HG03064 (cell line): ENCODE measurements around the gene LIPM.
"Not testable (repeated sequence)": the region's sequence is repeated elsewhere in the genome, so short reads cannot be mapped to it uniquely, and the experiment has no call there.

ENCODE experiments used
- ATAC-seq: cut with Tn5 transposase; IDR thresholded peaks from one replicate; pipeline ENCODE4 v1.9.1; 2021; ENCODE audit warnings: low read depth; ENCODE audit not compliant: unreplicated experiment

The LIPM gene

GRCh38 chr10:88837632-88838031 lies 35.1 kb downstream of the LIPM start:
- not testable (repeated sequence) for ATAC-seq

DNA sequence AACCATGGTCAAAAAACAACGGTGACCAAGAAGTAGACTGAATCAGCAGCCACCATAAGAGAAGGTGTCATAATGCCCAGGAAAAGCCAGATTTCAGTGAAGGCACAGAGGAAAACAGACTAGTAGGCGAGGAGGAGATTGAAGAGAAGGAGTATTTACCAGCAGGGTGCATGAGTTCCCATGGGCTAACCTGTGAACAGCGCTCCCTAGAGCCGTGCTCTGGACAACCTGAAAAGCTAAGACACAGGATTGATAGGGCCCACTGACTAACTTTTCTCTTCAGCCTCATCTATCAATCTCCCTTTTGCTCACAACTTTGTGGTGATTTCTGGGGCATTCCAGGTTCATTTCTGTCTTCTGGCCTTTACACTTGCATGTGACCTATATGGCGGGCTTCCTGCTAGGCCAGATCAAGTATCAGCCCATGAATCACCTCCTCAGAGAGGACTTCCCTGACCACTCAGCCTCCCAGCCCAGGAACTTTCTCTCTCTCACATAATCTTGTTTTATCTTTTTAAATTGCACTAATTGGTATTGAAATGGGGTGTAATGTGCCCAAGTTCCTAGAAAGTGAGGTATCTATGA lies 36.3 kb downstream of the LIPM start:
- no peak for ATAC-seq

DNA sequence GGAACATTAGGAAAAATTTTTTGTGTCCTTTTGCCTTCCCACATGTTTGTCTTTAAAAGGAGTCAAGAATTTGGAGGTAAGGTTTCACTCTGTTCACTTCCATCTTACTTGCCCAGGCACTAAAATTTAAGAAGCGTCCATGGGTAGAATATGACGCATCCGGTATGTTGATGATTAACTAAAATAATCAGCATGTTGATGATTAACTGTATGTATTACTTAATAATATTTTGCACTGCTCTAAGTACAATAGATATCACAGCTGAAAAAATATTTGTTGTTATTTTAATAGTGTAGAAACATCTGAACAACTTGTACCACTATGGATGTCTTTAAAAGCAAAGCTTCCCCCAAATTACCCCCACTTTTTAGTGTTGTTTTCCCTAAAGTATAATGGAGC lies 37.6 kb downstream of the LIPM start:
- ATAC-seq = no peak

- ATAC-seq = no peak
Observed at GRCh38 chr10:88840881-88841280, 38.4 kb downstream of the LIPM start.

DNA sequence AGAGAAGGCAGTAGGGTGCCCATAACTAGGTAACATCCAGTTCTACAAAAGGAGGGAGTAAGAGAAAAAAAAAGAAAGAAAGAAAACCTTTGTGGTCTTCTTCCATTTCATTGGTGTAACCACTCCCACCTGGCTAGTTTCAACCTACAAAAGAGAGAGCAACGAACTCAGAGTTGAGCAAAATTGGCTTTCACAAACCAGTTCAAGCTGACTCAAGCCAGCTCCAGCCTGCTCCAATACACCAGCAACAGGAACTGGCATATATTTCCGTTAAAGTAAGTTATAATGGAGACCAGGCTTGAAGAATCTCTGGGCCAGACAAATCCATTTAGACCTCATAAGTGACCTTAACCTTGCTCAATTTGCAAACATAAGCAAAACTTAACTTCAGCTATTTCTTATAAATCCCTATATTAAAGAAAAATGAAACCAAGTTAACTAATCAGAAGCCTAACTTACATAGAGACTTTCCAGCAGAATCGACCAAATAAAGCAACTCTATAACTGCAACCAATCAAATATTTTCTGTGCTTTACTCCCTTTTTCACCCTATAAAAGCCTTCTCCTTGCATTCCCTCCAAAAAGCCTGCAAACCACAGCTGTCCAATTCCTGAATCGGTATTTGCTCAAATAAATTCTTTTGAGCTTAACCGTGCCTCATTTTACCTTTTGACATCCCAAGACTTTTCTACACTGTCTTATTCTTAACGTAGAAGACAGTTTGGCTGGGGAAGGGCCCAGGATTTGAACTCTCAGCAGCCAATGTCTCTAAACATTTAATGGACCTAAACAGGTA lies 39.0 kb downstream of the LIPM start:
- no peak for ATAC-seq

DNA sequence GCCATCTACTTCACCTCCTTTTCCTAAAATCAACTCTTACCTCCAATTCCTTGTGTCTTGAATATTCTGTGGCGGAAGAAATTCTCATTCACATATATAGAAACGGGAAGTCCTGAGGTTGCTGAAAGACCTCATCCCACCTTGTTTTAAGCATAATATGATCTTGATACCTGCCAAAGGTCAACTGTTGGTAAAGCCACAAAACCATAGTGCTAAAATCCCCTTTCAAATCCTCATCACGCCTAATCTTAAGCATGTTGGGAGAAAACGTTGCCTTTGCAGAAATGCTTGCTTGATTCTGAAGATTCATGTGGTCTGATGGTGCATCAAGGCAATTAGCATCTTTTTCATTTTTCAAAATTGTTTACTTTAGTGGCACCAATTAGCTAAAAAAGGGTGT lies 40.6 kb downstream of the LIPM start:
- ATAC-seq = no peak

DNA sequence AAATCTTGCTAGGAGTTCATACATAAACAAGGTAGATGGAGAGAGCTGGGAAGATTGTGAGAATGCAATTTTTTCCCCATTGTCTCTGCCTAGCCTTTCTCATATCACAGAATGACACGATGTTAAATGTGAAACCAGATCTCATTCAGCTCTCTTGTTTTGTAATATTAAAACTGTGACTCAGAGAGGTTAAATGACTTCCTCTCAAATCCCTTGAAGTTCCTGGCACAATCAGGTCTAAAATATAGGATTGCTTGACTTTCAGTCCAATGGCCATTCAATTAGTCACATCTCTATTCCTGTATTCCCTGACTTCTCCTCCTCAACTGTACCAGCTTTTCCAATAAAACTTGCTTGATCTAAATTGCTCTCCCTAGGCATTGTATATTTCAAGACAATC lies 46.0 kb downstream of the LIPM start:
- ATAC-seq = no peak

DNA sequence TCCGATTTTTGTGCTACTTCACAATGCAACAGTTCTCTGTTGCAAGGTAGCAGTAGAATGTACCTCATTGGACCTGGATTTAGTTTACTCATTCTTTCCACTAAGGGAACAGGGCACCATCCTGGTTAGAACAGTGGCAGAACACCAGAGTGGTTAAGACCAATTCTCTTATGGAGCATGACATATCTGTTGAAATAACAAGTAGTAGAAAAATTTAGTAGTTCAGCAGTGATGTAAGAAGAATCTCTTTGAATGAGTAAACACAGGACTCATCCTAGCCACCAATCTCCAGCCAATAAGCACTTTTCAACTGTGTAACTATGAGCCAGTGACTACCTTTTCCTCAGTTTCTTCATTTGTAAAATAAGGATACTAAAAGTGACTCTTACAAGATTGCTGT lies 46.7 kb downstream of the LIPM start:
- ATAC-seq = no peak

DNA sequence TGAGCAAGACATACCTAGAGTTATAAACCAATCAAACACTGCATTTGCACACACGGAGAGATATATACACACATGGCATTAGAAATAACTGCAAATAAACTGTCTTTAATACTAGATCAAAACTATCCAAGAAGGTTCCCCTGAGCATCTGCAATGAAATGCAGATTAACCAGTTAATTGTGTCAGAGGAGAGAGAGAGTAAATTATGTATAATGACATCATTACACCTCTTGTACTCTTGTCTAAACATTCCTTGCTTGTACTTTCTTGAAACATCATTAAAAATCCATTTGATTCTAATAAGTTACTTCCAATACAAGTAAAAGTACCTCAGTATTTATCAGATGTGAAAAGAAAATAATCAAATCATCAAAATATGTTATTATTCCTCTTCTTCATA lies 48.2 kb downstream of the LIPM start:
- ATAC-seq = no peak

DNA sequence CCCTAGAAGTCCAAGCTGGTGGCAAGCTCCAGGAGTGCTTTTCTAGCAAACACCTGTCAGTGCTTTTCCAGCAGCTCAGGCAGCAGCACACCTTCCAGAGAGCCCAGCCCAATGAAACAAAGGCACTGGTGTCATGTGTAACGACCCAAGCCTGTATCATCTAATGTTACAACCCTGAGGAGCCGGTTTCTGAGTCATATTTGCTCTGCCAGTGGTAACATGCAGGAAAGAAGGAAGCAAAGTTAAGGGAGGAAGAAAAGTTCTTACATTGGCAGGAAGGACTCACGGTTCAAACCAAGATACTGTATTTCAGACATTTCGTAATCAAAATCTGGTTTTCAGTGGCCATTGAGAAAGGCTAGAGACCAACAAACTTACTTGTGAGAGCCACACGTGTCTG lies 49.2 kb downstream of the LIPM start, which contains the start of gene ANKRD22:
TSS of gene ANKRD22 (minus strand) at position 139 of the 400 bp plus-strand sequence. CDS start 237 bp downstream, outside the sequence.
- ATAC-seq = no peak

- no peak for ATAC-seq
Observed at GRCh38 chr10:88852327-88852726, 49.8 kb downstream of the LIPM start.

DNA sequence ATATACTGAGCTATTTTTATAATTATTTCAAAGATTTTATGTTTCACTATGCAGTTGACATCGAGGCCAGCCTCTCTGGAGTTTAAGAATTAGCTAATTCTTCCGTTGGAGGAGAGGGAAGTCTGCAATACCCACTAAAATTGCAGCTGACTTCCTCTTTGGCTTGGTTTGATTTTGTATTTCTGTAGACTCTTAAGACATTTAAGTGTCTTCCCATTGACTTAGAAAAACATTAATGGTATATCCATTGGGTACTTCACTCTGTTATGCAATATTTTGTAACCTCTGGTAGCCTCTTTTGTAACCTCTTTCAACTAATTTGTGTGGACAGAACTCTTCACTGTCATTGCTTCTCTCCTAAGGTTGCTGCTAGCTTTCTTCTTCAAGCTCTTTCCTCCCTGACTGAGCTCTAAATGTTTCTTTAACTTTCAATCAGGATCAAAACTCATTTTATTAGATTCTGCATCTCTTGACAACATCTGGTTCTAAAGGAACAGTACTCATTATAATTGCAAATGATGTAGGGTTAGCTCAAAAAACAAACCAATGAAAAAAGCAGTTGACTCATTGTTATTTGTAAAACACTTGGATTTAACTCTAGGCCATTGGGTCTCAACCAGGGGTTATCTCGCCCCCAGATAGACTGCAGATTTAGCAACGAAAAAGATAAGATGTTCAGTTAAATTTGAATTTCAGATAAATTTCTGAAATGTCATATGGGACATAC lies 50.8 kb downstream of the LIPM start:
- ATAC-seq = no peak

DNA sequence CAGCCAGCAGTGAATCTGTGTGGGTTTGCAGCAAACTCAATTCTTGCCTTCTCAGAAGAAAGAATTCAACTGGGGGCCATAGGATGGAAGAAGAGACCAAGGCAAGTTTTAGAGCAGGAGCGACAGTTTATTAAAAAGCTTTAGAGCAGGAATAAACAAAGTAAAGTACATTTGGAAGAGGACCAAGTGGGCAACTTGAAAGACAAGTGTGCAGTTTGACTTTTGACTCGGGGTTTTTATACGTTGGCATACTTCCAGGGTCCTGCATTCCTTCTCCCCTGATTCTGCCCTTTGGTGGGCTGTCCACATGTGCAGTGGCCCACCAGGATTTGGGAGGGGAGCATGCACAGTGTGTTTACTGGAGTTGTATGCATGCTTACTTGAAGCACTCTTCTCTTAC lies 52.2 kb downstream of the LIPM start:
- ATAC-seq = no peak

GRCh38 chr10:88857831-88858230 lies 55.3 kb downstream of the LIPM start:
- no peak for ATAC-seq

DNA sequence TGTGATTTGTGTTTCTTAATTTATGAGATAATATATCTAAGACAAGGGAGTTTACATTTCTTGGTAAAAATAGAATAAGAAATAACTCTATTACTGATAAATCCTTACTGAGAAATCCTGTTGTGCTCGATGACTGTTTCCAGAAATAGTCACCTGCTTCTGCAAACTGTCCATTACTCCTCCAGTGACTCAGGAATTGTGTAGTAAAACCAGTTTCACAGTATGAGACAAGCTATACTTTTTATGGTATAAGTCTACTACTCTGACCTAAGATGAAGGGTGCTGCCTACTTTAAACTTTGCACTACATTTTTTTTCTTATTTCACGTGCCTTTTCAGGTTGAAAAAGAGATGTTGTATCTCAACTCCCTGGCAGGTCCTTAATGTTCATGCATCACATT lies 56.0 kb downstream of the LIPM start:
- ATAC-seq = no peak

- no peak for ATAC-seq
Observed at GRCh38 chr10:88861036-88861435, 58.5 kb downstream of the LIPM start.

- ATAC-seq = no peak
Observed at GRCh38 chr10:88865281-88865876, 62.8 kb downstream of the LIPM start.

DNA sequence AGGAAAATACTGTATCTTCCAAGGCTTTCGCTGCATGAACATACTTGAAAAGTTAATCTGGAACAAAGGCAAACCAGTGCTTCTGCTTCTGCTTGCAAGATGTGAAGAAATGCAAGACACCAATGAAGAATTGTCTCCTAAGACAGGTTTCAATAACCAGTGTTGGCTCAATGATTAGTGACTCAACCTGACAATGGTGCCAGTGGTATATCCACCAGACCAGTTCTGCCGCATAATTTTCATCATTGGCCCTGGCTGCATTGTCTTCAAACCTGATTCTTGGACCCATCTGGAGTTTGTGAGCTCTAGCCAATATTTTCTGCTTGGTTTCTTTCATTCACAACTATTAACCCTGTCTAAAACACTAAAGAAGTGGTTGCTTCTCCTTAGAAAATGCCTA lies 63.9 kb downstream of the LIPM start:
- ATAC-seq = no peak

DNA sequence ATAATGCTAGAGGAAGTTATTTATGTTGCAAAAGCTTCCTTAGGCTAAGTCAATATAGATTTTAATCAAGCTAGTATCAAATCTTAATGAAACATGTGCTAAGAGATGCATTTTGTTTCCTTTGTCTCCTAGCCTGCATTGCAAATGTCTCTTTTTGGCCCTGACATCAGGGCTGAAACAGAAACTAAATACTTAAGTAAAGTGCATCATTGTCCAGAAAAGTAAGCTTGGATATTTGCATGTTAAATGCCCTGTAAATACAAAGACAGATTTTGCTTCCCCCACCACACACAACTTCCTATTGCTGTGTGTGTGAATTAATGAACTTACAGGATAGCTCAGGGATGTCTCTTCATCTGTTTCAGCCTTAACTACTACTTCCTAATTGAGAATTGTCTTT lies 67.6 kb downstream of the LIPM start:
- no peak for ATAC-seq
